HG03378 (cell line): ENCODE measurements around the gene SLC38A4.
"Not testable (repeated sequence)": the region's sequence is repeated elsewhere in the genome, so short reads cannot be mapped to it uniquely, and the experiment has no call there.

Experiments
- ATAC-seq: cut with Tn5 transposase; IDR thresholded peaks from one replicate; pipeline ENCODE4 v1.9.1; 2021; ENCODE audit warnings: mild to moderate bottlenecking, moderate library complexity; ENCODE audit not compliant: unreplicated experiment

Gene SLC38A4, protein sequence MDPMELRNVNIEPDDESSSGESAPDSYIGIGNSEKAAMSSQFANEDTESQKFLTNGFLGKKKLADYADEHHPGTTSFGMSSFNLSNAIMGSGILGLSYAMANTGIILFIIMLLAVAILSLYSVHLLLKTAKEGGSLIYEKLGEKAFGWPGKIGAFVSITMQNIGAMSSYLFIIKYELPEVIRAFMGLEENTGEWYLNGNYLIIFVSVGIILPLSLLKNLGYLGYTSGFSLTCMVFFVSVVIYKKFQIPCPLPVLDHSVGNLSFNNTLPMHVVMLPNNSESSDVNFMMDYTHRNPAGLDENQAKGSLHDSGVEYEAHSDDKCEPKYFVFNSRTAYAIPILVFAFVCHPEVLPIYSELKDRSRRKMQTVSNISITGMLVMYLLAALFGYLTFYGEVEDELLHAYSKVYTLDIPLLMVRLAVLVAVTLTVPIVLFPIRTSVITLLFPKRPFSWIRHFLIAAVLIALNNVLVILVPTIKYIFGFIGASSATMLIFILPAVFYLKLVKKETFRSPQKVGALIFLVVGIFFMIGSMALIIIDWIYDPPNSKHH

DNA sequence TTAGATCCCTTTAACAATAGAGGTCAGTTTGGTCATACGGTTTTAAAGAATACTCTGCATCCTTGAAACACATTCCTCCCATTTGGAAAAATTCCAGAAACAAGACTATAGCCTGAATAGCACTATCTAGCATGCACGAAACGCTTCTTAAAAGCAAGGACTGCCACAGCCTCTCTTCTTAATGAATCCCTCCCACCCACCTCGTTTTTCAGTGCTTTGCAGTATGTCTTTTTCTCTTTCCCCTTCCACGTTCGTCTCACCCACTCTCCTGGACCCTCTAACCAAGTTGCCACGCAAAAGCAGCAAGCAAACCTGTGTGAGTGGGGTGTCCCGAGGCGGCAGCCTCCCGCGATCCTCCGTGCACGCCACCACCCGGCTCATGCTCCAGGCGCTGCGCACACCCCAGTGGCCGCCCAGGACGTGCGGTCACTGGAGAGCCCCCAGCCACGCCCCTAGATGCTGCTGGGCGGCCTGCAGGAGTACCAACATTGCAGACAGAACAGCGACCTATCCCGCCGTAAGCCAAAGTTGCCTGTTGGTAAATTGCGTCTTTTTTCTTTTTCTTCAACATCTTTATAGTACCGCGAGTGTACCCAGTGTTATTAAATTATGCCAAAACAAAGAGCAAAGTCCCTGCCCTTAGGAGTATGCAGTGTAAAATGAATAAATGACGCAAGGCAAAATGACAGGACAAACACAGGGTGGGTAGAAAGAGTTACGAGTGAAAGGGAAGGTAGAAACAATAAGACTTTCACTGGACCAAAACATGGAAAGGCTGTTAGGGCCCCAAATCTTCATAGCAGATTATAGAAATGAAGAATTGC lies at the start of gene SLC38A4:
Gene SLC38A4 (minus strand): TSS at position 407 of the 824 bp plus-strand sequence. CDS start 32,926 bp downstream, outside the sequence.
- ATAC-seq = no peak

DNA sequence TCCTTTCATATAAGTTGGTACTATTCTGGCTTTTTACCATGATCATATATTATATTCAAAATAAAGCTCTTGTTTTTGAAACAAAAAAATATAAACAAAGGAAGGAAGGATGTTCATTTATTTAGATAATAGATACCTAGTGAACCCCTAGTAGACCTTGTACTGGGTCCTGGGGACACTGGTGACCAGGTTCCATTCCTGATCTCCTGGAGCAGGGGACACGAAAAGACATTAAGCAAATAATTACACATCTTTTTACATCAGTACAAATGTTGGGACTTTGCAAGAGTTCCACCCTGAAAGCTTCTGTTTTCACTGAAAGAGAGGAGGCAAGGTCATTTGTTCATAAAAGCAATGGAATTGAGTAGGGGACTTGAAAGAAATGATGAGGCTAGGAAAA lies 49.3 kb upstream of the SLC38A4 start:
- ATAC-seq = no peak

DNA sequence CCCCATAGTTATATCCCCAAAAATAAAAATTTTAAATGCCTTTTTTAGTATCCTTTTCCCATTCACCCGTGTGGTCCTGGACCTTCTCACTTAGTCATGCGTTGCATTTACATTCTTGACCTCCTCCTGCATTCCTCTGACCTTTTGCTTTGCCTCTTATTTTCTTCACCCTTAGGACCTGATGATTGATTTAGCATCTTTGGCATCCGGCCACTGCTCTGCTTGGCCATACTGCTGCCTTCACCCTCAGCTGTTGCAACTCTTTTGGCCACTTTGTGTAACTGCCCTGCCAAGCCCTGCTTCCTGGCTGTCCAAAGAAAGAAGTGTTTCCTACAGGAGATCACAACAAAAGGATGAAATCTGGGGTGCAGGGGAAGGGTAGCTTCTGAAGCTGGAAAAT lies 48.8 kb upstream of the SLC38A4 start:
- ATAC-seq = no peak

DNA sequence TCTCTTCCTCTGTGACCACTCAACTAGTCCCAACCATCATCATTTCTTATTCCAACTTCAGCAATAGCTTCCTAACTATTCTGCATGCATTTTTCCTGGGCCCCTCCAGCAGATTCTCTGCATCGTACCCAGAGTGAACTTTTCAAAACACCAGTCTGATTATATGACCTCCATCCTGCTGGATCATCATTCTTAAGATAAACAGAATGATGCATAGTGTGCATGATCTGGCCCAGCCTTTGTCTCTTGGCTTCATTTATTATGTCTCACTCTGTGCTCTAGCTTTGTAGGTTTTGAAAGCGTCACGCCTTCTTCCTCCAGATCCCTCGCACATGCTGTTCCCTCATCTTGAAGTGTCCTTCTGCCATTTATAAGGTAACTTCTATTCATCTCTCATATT lies 46.3 kb upstream of the SLC38A4 start:
- no peak for ATAC-seq

DNA sequence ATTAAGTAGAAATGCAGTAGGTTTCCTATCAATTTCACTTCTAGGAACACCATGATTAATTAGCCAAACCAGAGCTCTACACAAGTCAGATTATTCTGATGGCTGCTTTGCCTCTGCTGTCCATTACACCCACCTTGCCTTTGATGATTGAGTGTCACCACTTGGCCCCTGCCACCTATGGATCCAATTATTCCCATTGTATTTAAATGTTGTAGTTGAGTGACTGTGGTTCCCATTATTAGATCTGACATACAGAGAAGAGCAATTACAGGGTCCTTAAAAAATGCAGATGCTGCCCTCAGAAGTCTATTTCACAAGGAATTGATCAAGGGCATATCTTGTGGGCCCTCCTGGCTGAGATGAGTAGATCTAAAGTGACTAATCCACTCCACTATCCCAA lies 39.5 kb upstream of the SLC38A4 start:
- no peak for ATAC-seq

DNA sequence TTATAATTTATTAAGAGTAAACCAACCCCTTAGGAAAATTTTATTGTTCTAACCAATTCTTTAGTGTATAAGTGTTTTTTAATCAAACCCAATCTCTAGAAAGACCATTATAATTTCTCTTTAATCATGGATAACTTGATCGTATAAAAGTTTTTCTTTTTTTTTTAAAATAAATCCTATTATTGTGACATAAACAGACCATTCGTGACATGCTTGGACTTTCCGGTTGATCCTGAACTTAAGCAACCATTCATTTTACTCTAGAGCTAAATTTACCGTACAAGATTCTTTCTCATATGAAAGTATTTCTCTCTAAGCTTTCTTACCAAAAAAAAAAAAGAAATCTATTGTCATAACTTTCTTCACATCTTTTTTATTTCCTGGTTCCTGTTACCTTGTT lies 32.6 kb upstream of the SLC38A4 start:
- no peak for ATAC-seq

DNA sequence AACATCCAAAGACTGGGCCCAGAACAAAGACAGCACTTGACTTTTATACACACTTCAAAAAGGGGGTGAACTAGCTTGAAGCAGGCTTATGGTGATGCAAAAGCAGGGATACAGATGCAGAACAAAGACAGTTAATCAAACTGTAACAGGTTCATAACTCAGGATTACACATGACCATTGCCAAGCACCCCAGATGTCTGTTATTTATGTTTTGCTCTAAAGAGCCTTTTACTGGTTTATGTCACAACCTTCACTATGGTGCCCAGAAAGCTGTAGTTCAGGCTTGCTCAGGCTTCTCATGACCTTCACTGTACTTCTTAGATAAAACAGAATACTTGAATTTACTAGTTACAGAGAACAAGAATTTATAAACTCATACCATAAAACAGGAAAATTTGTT lies 31.7 kb upstream of the SLC38A4 start:
- no peak for ATAC-seq

DNA sequence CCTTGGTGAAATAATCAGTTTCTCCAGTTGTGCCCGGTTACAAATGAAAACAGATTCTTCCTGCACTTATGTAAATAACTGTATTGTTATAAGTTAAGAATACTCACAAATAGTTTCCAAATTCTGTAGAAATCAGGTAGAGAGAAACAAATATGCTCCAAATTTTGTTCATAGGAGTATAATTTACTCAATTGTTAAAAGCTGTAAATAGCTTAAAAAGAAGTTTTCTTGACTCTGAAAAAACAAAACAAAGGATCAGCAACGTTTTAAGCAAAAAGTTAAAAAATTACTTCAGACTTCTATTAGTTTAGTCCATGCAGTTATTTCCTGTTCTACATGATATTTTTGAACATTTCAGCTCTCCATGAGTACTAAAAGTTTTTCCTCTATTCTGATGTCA lies 30.0 kb upstream of the SLC38A4 start:
- ATAC-seq = no peak

DNA sequence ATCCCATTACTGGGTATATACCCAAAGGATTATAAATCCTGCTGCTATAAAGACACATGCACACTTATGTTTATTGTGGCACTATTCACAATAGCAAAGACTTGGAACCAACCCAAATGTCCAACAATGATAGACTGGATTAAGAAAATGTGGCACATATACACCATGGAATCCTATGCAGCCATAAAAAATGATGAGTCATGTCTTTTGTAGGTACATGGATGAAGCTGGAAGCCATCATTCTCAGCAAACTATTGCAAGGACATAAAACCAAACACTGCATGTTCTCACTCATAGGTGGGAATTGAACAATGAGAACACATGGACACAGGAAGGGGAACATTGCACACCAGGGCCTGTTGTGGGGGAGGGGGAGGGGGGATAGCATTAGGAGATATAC lies 28.4 kb upstream of the SLC38A4 start:
- not testable (repeated sequence) for ATAC-seq

DNA sequence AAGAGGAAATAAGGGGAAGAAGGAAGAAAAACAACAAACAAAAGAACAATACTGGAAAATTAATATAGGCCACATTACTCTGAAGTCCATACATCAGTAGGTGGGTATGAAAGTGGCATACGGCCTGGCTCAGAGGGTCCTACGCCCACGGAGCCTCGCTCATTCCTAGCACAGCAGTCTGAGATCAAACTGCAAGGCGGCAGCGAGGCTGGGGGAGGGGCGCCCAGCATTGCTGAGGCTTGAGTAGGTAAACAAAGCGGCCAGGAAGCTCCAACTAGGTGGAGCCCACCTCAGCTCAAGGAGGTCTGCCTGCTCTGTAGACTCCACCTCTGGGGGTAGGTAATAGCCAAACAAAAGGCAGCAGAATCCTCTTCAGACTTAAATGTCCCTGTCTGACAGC lies 23.0 kb upstream of the SLC38A4 start:
- ATAC-seq = not testable (repeated sequence)

DNA sequence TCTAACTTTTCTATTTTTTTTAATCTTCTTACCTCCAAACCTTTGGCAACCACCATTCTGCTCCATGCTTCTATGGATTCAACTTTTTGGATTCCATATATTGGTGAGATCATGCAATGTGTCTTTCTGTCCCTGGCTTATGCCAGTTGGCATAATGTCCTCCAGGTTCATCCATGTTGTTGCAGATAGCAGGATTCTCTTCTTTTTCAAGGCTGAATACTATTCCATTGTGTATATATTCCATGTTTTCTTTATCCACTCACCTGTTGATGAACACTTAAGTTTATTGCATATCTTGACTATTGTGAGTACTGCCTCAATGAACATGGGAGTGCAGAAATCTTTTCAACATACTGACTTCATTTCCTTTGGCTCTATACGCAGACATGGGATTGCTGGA lies 21.2 kb upstream of the SLC38A4 start:
- ATAC-seq = no peak

DNA sequence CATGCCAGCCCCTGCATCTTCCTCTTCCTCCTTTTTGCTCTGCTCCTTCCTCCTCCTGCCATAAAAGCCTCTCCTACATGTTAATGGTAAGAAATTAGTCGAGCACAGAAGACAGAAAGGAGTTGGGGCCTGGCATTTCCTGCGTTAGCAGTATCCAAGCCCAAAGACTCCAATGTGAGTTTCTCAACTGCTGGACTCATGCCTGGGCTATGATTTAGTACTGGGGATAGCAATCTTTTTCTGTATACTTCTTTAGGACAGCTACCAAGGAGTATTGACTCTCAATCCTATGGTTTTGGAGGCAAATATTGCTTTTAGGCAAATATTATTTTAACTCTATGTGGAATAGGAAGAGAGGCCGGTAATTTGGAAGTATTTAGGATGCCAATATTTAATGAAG lies 18.0 kb upstream of the SLC38A4 start:
- no peak for ATAC-seq

DNA sequence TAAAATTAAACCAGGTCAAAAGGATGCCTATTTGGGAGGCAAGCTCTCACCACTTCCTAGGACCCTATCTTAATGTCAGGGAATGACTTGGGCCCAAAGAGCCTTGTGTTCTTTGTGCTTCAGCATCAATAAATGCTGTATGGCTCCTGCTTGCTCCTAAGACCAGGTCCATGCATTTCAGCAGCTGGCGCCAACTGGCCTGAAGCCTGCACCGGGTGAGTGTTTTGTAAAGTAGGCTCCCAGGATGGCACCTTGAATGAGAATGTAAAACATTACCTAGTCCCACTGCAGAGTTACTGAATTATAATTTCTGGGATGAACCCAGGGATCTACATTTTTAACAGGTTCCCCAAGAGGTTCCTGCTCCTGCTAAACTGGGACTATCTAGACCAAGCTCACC lies 16.1 kb upstream of the SLC38A4 start:
- no peak for ATAC-seq

DNA sequence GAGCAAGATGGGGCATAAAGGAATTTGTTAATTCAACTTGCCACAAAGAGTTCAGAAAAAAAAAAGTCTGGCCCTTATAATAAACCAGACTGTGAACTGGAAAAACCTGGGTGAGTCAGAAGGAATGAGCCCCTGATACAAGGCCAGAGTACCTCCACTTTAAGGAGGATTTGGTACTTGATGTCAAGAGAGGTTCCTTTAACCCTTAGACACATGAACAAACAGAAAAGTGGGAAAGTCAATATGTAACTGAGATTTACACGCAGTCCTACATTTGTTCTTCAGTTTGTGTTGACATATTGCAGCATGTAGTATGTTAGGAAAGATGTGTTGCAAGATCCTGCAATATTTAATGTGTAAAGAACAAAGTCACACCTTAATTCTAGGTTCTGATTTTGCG lies 14.2 kb upstream of the SLC38A4 start:
- ATAC-seq = no peak

DNA sequence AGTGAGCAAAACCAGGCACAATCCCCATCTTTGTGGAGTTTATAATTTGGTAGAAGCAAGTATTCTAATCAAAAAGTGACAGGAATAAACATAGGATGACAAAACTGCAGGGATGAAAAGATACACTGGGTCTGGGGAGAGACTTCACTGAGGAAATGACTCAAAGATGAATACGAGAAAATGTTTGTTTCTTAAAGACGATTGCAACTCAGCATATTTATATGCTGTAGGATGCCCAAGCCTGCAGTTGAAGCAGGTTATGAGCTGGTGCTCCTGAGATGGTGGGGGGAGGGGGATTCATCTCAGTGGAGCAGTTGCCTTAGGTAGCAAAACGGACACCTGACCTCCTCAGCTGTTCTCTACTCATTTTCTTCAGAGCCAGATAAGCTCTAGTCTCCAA lies 13.4 kb upstream of the SLC38A4 start:
- no peak for ATAC-seq

DNA sequence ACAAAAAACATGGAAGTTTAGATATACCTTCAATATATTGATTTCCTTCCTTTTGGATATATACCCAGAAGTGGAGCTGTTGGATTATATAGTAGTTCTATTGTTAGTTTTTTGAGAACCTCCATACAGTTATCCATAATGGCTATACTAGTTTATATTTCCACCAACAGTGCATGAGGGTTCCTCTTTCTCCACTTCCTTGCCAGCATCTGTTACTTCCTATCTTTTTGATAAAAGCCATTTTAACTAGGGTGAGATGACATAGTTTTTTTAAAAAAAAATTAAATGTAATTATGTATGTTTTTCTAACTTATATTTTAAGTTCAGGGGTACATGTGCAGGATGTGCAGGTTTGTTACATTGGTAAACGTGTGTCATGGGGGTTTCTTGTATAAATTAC lies 10.0 kb upstream of the SLC38A4 start:
- ATAC-seq = no peak

DNA sequence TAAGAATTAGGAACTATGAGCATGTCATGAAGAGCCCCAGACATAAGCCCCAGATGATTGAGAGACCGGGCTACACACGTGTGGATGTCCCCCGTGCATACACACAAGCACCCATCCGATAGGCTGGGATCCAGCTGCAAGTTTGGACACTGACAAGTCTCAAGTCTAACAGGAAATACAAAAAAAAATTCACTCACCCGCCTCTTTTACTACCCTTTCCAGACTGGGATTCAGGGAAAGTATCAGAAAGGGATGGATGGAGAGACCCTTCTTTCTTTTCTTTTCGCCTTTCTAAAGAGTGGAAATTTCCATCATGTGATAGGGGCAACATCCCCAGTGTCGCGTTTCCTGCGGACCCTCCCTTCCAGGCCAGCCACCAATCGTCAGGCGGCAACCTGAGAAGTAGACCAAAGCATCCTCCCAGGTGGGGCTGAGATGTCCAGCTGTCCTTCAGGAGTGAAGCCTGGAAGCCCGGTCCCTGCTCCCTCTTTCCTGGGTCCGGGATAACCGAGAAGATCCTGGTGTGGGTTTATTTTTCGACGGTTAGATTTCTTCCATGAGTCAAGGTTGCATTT lies 6.4 kb upstream of the SLC38A4 start:
- no peak for ATAC-seq

DNA sequence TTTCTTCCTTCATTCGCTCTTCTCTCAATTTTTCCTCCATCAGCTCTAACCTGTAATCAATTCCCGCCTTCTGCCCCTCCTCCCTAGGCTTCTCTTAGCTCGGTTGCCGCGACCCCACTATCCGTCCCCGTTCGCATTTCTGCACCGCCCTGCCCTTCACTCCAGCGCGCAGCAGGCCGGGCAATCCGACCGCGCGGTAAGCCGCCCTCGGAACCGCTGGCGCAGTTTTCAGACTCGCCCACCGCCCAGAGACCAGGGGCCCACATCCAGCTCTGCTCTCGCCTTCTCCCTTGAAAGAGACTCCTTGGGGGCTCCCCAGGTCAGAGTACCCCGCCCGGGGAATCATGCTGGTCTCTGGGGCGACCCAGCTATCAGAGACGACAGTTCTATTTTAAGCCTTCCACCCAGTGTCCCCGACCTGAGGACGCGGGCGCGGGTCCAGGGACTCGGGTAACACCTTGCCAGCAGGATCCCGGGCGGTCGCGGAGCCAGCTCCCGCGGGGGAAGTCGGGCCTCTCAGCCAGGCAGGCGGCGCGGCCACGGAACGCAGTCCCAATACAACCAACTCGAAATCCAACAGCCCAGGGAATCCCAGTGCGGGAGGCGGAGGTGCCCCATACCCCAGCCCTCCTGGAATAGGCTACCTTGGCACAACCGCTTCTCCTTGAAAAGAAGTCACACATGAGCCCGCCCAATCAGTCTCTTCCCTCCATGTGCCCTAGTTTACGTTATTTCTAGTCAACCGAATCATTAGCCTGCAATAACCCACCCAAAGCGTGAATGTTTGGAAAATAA lies 5.7 kb upstream of the SLC38A4 start:
- no peak for ATAC-seq

DNA sequence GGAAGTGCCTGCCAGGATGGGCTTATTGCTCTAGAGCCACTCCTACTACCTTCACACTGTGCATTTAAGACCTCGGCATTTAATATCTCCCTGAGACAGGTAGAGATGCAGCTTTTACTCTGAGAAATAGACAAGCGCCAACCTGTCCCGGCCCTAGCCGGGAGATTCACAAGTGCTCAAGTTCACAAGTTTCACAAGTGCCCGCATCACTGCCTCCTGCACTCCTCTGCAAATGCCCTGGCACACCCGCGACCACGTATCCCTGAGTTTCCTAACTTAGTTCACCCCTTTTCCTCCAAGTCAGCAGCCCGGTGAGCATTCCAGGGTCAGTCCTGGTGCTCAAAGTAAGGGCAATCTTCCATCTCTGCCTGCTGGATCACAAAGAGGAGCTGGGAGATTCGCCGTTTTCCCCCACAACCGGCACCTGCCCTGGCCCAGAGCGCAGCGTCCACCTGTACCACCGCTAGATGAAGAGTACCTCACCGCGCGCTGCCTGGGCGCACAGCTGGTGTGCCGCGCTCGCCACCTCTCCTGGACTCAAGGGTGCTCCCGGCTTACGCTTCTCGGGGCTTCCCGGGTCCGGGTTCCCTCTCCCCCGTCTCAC lies 5.0 kb upstream of the SLC38A4 start:
- no peak for ATAC-seq

DNA sequence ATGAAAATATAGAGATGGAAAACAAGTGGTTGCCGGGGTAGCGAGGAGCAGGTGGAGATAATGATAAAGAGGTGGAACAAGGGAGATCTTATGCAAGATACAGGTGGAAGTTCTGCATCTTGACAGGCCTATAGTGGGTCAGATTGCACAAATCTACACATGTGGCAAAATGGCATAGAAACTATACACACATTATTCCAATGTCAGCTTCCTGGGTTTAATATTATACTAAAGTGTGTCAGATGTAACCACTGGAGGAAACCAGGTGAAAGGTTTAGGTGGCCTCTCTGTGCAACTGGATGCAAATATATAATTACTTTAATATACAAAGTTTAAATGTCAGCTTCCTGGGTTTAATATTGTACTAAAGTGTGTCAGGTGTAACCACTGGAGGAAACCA lies 1.1 kb downstream of the SLC38A4 start:
- ATAC-seq = no peak
